Progenitor cell of endocrine pancreas (in vitro differentiated cells): ENCODE results near the gene TPRX1. TPM values are rescaled to one million over a fixed set of nuclear protein-coding genes. Genes with fewer than 3 reads are reported as not detected.

ENCODE experiments used
- DNase-seq: peaks from one replicate; pipeline ENCODE4 v3.0.0; 2021; ENCODE audit warnings: low spot score; ENCODE audit not compliant: unreplicated experiment
- H3K27ac Mint-ChIP-seq: 2 replicates; pipeline ENCODE4 v1.8.0; 2021; ENCODE audit warnings: mild to moderate bottlenecking, moderate library complexity, mixed read lengths
- H3K27me3 Mint-ChIP-seq: 2 replicates; pipeline ENCODE4 v1.8.0; 2021; ENCODE audit warnings: mixed read lengths
- H3K36me3 Mint-ChIP-seq: 2 replicates; pipeline ENCODE4 v1.8.0; 2022; ENCODE audit warnings: mixed read lengths; ENCODE audit not compliant: insufficient read depth
- H3K4me1 Mint-ChIP-seq: 2 replicates; pipeline ENCODE4 v1.8.0; 2021; ENCODE audit warnings: low read depth, mixed read lengths
- H3K4me3 Mint-ChIP-seq: 2 replicates; pipeline ENCODE4 v1.8.0; 2021; ENCODE audit warnings: low read depth, mild to moderate bottlenecking, moderate library complexity, mixed read lengths
- H3K9me3 Mint-ChIP-seq: 2 replicates; pipeline ENCODE4 v1.8.0; 2021; ENCODE audit warnings: low read depth, mixed read lengths
- total RNA-seq: library from RNA; stranded (reverse); gene quantifications from 2 replicates; pipeline ENCODE4 v1.2.1, GENCODE V29; 2021
- TF ChIP-seq, protein P1 (sequence below): fragments of 200-600 bp; sonication (generic); IDR thresholded peaks from one replicate; pipeline ENCODE4 v1.5.0; 2021; ENCODE audit warnings: antibody characterized with exemption, mild to moderate bottlenecking; ENCODE audit not compliant: unreplicated experiment

The TPRX1 gene
- total RNA-seq, 1 donor from 2014 or later = not detected

DNA sequence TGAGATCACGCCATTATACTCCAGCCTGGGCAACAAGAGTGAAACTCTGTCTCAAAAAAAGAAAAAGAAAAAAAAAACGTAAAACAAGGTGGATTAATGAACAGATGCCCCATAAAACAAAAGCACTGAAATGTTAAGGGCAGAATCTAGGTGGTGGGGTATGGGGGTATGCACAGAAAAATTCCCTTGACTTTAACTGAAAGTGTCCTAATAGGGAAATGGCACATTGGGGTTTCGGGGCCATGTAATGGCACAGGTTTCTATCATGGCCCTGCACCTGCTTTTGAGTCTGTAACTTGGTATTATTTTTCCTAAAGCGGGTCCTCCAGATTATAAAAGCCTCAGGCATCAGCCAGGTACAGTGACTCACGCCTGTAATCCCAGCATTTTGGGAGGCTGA lies 42.8 kb downstream of the TPRX1 start:
- Mint-ChIP-seq H3K27ac (peak overlapping the region; percentile 24), H3K4me1 (peaks cover 4% of the 10 kb centered on the region), H3K27me3 (no peaks in the 10 kb centered on the region), H3K36me3 (peaks cover 21% of the 10 kb centered on the region), H3K4me3 (no peak overlapping the region), H3K9me3 (peaks cover 3% of the 10 kb centered on the region)
- TF ChIP-seq, protein P1, sequence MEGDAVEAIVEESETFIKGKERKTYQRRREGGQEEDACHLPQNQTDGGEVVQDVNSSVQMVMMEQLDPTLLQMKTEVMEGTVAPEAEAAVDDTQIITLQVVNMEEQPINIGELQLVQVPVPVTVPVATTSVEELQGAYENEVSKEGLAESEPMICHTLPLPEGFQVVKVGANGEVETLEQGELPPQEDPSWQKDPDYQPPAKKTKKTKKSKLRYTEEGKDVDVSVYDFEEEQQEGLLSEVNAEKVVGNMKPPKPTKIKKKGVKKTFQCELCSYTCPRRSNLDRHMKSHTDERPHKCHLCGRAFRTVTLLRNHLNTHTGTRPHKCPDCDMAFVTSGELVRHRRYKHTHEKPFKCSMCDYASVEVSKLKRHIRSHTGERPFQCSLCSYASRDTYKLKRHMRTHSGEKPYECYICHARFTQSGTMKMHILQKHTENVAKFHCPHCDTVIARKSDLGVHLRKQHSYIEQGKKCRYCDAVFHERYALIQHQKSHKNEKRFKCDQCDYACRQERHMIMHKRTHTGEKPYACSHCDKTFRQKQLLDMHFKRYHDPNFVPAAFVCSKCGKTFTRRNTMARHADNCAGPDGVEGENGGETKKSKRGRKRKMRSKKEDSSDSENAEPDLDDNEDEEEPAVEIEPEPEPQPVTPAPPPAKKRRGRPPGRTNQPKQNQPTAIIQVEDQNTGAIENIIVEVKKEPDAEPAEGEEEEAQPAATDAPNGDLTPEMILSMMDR = no peak
- no peak for DNase-seq

- Mint-ChIP-seq H3K27me3 (no peaks in the 10 kb centered on the region), H3K27ac (no peak overlapping the region)
These were observed 43.7 kb downstream of the TPRX1 start for GRCh38 chr19:47760632-47760999.

DNA sequence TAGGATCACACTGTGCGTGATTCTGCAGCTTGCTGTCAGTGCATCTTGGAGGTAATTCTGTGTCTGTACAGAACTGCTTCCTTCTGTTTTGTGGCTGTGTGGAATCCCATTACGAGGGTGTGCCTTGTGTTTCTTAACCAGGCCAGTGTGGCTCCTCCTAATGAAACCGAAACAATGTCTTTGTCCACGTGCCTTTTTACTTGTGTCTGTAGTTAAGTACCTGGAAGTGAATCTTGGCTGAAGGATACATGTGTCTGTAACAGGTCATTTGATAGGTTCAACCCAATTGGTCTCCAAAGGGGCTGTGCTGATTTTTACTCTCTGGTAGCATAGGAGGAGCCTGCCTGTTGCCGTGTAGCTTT lies 45.9 kb downstream of the TPRX1 start:
- H3K4me1 Mint-ChIP-seq = peaks cover 3% of the 10 kb centered on the region
- peaks cover 28% of the 10 kb centered on the region for H3K36me3 Mint-ChIP-seq
- TF ChIP-seq, protein P1 = no peak
- H3K4me3 Mint-ChIP-seq = no peak overlapping the region
- peaks cover 3% of the 10 kb centered on the region for H3K9me3 Mint-ChIP-seq
- no peak overlapping the region for H3K27ac Mint-ChIP-seq
- no peak for DNase-seq
- no peaks in the 10 kb centered on the region for H3K27me3 Mint-ChIP-seq

More at GRCh38 chr19:47760632-47760999, 43.7 kb downstream of the TPRX1 start:
- H3K9me3 Mint-ChIP-seq = peaks cover 3% of the 10 kb centered on the region
- H3K4me1 Mint-ChIP-seq = peaks cover 4% of the 10 kb centered on the region
- H3K36me3 Mint-ChIP-seq = peaks cover 21% of the 10 kb centered on the region
- TF ChIP-seq, protein P1 = no peak
- no peak overlapping the region for H3K4me3 Mint-ChIP-seq
- no peak for DNase-seq

GRCh38 chr19:47757617-47758442 lies 46.5 kb downstream of the TPRX1 start:
- no peaks in the 10 kb centered on the region for H3K27me3 Mint-ChIP-seq
- H3K9me3 Mint-ChIP-seq = peaks cover 3% of the 10 kb centered on the region
- peaks cover 2% of the 10 kb centered on the region for H3K4me1 Mint-ChIP-seq
- H3K36me3 Mint-ChIP-seq = peaks cover 30% of the 10 kb centered on the region
- no peak for DNase-seq
- H3K4me3 Mint-ChIP-seq = no peak overlapping the region
- TF ChIP-seq, protein P1 = no peak
- H3K27ac Mint-ChIP-seq = no peak overlapping the region

DNA sequence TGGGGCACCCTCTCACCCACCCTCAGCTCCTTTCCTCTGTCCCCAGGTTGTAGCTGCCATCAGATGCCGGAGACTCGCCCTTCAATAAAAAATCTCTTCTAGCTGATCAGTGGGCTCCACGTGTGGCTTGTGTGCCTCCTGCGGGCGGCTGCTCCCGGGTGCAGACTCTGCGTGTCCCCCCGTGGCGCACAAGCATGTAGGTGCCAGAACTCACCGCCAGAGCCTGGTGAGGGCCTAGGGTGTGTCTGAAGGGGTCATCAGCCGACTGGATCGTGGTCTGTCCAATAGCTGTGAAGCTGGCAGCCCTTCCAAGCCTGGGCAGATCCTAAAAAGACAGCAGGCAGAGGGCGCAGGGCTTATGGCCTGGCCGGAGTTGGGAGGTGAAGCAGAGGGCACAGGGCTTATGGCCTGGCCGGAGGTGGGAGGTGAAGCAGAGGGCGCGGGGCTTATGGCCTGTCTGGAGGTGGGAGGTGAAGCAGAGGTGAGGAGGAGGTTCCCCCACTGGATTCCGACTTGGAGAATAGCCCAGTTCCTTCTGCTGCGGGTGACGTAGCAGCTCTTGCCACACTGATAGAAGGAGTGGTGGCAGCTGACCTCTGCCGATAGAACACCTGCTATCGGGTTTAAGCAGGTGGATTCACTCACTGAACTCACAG lies 47.3 kb downstream of the TPRX1 start:
- no peak for DNase-seq
- H3K9me3 Mint-ChIP-seq = peaks cover 3% of the 10 kb centered on the region
- H3K27ac Mint-ChIP-seq = no peak overlapping the region
- H3K4me1 Mint-ChIP-seq = no peaks in the 10 kb centered on the region
- H3K36me3 Mint-ChIP-seq = peaks cover 30% of the 10 kb centered on the region
- TF ChIP-seq, protein P1 = no peak
- H3K27me3 Mint-ChIP-seq = no peaks in the 10 kb centered on the region
- no peak overlapping the region for H3K4me3 Mint-ChIP-seq
